H1 (cell line): Measurements from ENCODE around the gene ABCB11. TPM values are rescaled to one million over a fixed set of nuclear protein-coding genes. Genes with fewer than 3 reads are reported as not detected.

Experiments
- BRCA1 ChIP-seq: IDR thresholded peaks from 2 replicates; pipeline ENCODE4 v1.6.1; 2012; ENCODE audit warnings: low read depth, low read length, improper control_type of control experiment
- TAF7 ChIP-seq: optimal IDR thresholded peaks from 2 replicates; pipeline ENCODE3; 2011; ENCODE audit warnings: low read depth, mild to moderate bottlenecking, inconsistent platforms, low read length, moderate library complexity, borderline replicate concordance
- polyA plus RNA-seq, 7 experiments: library from polyadenylated mRNA; depleted of rRNA in 3 of 7; stranded (reverse) in 5 of 7; unstranded in 2 of 7; fragments of >200 nt in 5 of 7; fragments of 200-250 nt in 2 of 7; gene quantifications; 1 replicate in 5 of 7; 2 replicates in 1 of 7; 4 replicates in 1 of 7; pipeline versions ENCODE4 v1.2.1 to v1.2.3, GENCODE V29; 2011 to 2013; ENCODE audit warnings: missing spikeins in 2 of 7, mixed read lengths in 2 of 7
- total RNA-seq: library from RNA; stranded (reverse); fragmentation: NEBNext Ultra II Directional; extraction: Animal tissue kit (Norgen Biotek cat#: 25700); gene quantifications from 2 replicates; pipeline ENCODE4 v1.2.1, GENCODE V29; 2021
- TF ChIP-seq, protein P1 (sequence below): IDR thresholded peaks from 2 replicates; pipeline ENCODE4 v1.6.1; 2012; ENCODE audit warnings: inconsistent platforms

ABCB11 gene
- total and polyA plus RNA-seq, 2 of the 8 experiments (the other 6 are each of a cell fraction or from before 2014, with no cell fraction given): not detected

DNA sequence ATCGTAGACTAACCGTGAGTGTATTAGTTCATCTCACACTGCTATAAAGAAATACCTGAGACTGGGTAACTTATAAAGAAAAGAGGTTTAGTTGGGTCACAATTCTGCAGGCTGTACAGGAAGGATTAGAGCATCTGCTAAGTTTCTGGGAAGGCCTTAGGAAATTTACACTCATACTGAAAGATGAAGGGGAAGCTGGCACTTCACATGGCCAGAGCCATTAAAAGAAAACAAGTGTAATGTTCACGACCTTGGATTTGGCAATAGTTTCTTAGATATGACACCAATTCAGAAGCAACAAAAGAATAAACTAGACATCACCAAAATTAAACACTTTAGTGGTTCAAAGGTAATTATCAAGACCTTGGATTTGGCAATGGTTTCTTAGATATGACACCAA, 23.8 kb downstream of the ABCB11 start (continued):
- TF ChIP-seq BRCA1 (no peak), TAF7 (no peak)
- TF ChIP-seq, protein P1, sequence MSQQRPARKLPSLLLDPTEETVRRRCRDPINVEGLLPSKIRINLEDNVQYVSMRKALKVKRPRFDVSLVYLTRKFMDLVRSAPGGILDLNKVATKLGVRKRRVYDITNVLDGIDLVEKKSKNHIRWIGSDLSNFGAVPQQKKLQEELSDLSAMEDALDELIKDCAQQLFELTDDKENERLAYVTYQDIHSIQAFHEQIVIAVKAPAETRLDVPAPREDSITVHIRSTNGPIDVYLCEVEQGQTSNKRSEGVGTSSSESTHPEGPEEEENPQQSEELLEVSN: no peak
